Measurements from ENCODE around the gene SLC7A11.
"Not testable (repeated sequence)": the region's sequence is repeated elsewhere in the genome, so short reads cannot be mapped to it uniquely, and the experiment has no call there.

The SLC7A11 gene

DNA sequence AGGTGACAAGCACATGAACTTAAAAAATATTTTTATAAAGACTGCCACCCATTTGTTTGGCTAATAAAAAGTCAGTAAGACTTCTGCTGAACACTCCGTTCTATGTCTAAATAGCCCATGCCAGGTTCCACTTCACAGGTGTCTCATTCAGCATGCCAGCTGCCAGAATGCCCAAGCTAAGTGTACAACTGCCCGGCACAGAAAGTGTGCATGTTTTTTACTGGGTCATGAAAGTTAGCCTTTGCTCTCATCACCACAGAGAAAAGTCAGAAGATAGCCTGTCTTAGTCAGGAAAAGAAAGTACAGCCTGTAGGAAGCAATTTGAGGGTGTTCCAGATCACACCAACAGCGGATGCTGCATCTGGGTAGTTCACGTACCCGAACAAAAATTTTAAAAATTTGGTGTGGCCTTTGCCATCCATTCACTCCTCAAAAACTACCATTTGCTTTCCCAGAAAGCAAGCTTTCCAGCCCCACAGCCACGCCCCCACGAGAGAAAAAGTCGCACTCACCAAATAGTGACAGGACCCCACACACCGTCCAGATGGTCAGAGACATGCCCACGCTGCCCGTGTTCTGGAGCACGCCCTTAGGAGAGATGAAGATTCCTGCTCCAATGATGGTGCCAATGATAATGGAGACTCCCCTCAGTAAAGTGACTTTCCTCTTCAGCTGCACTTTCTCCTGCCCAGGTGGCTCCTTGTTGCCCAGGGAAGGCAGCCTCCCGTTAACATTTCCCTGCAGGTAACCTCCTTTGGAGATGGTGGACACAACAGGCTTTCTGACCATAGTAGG is 671 bp downstream of the SLC7A11 start:
- DNase-seq, result no peak

DNA sequence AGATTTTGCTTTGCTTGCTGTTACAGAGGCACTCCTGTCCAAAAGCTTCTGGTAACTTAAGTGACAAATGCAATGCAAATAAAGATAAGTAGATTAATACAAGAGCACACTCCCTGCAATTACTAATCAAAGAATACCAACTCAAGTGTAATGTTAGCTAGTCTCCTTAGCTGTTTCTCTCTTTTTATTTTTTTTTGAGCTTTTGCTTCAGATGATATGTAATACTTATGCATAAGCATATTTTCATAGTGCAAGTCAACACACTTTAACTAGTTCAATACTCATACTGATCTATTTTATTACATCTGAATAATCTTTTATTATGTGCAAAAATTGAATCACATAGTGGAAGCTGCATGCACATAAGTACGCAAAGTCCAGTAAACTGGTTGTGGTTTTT is 2.7 kb downstream of the SLC7A11 start:
- DNase-seq, result no peak

GRCh38 chr4:138238521-138239292 is 3.4 kb downstream of the SLC7A11 start:
- no peak for DNase-seq

GRCh38 chr4:138237132-138237531 is 5.0 kb downstream of the SLC7A11 start:
- DNase-seq, result not testable (repeated sequence)

DNA sequence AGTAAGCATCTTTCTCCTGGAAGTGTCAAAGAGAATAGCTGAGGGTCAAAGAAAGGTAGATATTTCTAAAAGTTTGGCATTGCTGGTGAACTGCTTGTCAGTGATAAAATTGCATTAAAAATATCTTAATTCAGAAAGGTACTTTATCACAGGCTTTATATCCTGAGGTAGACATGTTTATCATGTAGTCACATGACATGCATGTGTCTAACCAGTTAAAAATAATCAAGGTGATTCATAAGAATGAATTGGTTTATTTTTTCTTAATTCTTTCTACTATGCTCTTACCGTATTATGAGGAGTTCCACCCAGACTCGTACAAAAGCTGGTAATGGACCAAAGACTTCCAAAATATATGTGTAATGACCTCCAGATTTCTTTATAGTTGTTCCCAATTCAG is 6.1 kb downstream of the SLC7A11 start:
- DNase-seq, result no peak

DNA sequence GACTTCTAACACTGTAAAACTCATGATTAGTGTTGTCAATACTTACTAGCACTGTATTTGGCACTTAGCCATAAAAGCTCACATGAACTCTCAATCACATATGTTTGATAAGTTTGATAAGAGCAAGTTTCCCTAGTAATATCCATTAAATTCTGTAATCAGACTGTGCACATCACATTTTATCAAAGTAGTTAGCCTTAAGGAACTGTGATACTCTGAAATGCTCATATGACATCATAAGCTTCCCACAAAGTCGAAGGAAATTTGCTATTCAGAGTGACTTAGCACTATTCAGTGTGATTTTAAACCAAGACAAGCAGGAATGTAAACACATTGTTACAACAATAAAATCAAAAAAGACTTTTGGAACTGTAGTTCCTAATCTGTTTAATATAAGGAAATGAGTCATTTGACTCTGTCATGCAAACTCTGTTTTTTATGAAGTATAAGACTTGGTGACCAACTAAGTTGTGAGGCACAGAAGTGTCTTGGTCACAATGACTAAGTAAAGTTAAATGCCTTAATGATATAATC is 6.7 kb downstream of the SLC7A11 start:
- DNase-seq, result no peak

GRCh38 chr4:138234248-138234647 is 7.9 kb downstream of the SLC7A11 start:
- DNase-seq, result no peak

DNA sequence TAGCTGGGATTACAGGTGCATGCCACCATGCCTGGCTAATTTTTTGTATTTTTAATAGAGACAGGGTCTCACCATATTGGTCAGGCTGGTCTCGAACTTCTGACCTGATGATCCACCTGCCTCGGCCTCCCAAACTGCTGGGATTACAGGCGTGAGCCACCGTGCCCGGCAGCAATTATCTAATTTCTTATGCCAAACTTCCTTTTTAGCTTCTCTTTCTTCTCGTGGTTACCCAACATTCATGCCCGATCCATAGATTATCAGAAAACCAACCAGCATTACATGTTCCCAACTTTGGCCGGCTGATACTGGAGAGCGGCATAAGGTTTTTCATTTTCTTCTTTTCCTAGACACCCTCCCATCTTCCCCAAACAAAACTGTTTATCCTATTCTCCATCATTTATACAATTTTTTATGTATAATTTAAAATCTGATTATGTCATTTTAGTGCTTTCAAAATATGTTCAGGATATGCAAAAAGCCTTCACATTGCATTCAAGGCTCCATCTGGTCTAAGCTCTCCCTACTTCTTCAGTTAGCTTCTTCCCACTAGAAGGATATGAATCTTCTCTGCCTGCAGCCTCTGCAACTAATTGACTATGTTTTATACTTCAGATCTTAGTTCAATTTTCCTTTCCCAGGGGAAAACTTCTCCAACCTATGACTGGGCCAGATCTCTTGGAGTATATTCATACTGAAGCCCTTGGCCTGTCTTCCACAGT is 8.7 kb downstream of the SLC7A11 start:
- DNase-seq, result no peak

GRCh38 chr4:138232364-138232763 is 9.8 kb downstream of the SLC7A11 start:
- DNase-seq, result no peak

GRCh38 chr4:138230048-138230447 is 12.1 kb downstream of the SLC7A11 start:
- no peak for DNase-seq

- DNase-seq, result no peak
Observed at GRCh38 chr4:138229160-138229559, 13.0 kb downstream of the SLC7A11 start.

- no peak for DNase-seq
Observed at GRCh38 chr4:138226351-138226750, 15.8 kb downstream of the SLC7A11 start.

GRCh38 chr4:138225477-138225876 is 16.7 kb downstream of the SLC7A11 start:
- DNase-seq, result no peak

DNA sequence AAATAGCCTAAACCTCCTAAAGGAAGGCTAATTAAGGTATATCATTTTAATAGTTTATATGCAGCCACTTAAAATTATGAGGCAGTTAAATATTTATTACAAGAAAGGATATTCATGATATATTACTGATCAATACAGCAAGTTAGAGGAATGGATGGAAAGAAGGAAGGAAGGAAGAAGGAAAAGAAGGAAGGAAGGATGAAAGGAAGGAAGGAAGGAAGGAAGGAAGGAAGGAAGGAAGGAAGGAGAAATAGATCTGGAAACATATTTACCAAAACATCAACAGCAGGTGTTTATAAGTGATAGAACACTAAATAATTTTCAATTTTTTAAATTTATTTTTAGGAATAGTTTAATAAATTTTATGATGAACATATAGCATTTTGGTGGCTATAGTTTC is 17.5 kb downstream of the SLC7A11 start:
- DNase-seq, result no peak

DNA sequence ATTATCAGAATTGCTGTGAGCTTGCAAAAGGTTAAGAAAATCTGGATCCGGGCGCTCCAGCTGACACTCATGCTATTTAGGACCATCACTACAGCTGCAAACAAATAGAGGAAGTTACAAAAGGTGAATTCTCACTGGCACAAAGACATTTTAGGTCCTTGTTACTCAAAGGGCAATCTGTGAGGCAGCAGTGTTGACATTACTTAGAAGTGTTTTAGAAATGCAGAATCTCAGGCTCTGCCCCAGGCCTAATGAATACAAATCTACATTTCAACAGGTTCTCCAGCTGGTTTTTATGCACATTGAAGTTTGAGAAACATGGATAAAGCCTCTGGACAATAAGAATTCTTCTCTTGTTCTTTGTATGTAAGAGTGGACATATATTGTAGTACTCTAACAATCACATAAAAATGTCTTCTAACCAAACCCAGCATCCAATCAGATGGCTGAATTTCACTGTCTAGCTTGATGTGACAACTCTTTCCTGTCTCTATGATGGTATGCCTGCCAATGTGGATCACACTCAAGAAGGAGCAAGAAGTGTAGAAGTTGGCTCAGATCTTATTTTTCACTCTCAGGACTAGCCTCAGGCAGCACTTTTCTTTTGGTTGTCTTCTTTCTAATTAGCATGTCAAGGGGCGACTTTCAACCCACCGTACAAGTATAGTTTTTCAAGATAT is 18.8 kb downstream of the SLC7A11 start:
- peak; percentile 13 to 56 for DNase-seq

GRCh38 chr4:138222046-138222445 is 20.1 kb downstream of the SLC7A11 start:
- DNase-seq, result peak in 1 of 2 experiments; percentile 58

- DNase-seq, result no peak
Observed at GRCh38 chr4:138218976-138219375, 23.2 kb downstream of the SLC7A11 start.

DNA sequence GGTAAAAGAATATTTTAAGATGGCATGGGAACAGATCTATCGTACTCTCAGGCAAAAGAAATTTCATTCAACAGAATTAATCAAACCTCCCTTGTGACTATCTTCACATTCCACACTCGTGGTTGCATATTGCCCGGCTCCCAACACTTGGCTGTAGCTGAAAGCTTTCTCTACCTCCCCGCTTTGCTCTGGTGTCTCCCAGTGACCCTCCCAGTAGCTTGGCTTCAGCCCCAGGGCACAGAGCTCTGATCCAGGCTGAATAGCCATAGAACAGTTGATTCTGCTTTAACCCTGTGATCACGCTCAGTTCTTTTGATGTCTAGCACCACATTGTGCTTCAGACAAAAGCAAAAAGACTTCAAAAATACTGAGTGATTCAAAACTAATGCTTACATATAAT is 24.6 kb downstream of the SLC7A11 start:
- DNase-seq, result no peak

DNA sequence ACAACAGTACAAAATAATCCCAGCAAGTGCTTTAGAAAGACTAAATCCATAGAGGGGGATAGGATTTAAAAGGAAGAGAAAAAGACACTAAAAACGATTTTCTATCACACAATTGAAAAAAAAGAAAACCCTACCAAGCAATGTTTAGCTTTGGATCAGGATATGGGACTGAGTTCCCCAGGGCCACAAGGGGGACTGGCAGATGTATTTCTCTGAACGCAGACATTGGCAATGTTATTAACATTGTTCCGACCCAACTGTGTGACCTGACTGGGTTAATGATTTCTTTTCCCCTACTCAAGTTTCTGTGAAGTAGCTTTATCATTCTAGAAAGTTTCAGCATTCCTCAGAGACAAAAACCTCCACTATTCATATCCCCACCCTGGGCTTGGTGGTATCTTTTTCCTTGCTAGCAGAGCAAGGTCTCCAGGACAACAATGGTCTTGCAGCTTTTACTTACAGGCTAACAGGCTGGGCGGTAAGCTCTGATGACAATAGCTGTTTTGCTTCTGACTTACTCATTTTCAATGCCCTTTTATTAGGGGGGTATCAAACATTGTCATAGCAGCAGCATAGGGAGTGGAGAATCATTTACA is 25.8 kb downstream of the SLC7A11 start:
- no peak for DNase-seq

- not testable (repeated sequence) for DNase-seq
Observed at GRCh38 chr4:138210576-138210975, 31.6 kb downstream of the SLC7A11 start.

GRCh38 chr4:138209094-138209493 is 33.1 kb downstream of the SLC7A11 start:
- DNase-seq, result no peak

GRCh38 chr4:138205531-138206233 is 36.5 kb downstream of the SLC7A11 start:
- DNase-seq, result no peak

All from NCI-H2081 (cell line).